GM18870 (cell line): ENCODE data around the gene IL23A.
"Not testable (repeated sequence)": the region's sequence is repeated elsewhere in the genome, so short reads cannot be mapped to it uniquely, and the experiment has no call there.

Experiments
- ATAC-seq: cut with Tn5 transposase; IDR thresholded peaks from one replicate; pipeline ENCODE4 v1.9.1; 2021; ENCODE audit warnings: moderate library complexity; ENCODE audit not compliant: unreplicated experiment

IL23A gene

DNA sequence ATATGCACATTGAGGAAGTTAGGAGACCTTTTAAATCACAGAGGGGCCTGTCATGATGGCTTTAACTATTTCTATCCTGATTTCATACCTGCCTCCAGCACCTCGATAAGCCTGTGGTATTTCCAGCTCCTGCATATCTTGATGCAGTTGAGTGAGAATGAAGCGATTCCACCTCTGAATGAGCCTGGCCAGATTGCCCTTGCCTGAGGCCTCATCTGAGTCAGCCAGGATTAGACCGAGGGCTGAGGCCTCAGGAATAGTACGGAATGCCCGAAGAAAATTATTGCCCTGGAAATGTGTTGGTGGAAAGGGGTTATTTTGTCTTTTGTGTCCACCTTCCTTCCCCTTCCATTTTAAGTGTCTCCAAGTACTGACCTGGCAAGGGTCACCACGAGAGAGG is 14.5 kb upstream of the IL23A start:
- no peak for ATAC-seq

DNA sequence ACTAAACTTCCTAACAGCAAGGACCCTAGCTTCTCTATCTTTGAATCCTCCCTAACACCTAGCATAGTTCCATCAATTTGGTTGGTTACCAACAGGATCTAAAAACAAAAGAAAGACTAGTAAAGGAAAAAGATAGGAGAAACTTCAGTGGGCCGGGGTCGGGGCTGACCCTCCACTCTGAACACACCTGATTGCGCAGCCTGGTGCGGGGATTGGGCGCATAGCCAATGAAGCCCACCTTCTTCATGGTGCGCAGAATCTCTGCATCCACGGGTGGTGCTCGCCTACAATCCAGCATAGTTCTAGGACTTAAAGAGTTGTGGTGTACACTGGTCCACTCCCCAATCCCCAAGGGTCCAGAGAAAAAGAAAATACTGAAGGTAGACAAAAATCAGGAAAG is 12.6 kb upstream of the IL23A start:
- ATAC-seq, result no peak

- no peak for ATAC-seq
Observed at GRCh38 chr12:56326533-56326932, 12.2 kb upstream of the IL23A start.

DNA sequence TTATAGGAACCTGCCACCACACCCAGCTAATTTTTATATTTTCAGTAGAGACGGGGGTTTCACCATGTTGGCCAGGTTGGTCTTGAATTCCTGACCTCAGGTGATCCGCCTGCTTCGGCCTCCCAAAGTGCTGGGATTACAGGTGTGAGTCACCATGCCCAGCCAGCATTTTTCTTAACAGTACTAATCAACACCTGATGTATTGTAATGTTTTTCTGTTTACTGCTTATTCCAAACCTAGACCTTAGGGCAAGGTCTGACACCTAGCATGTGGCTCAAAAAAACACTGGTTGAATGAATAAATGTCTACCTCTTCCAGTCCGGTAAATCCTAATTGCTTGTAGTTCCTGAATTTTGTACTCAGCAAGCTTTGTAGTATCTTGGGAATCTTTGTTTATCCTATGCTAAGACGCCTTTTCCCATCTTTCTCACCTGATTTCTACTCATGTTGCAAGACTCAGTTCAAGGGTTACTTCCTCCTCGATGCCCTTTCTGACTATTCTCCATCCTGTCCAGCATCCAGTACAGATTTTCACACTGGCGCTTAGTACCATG is 7.7 kb upstream of the IL23A start:
- ATAC-seq, result no peak

- no peak for ATAC-seq
Observed at GRCh38 chr12:56332512-56333196, 6.0 kb upstream of the IL23A start.

- no peak for ATAC-seq
Observed at GRCh38 chr12:56333197-56333678, 5.4 kb upstream of the IL23A start.

- ATAC-seq, result peak; percentile 88
Observed at GRCh38 chr12:56333679-56334489, 4.8 kb upstream of the IL23A start, which contains the start of gene PAN2. PAN2 (minus strand) TSS chr12:56334000; CDS start chr12:56333094, 906 bp downstream.

GRCh38 chr12:56334490-56334793 is 4.2 kb upstream of the IL23A start:
- ATAC-seq, result no peak

DNA sequence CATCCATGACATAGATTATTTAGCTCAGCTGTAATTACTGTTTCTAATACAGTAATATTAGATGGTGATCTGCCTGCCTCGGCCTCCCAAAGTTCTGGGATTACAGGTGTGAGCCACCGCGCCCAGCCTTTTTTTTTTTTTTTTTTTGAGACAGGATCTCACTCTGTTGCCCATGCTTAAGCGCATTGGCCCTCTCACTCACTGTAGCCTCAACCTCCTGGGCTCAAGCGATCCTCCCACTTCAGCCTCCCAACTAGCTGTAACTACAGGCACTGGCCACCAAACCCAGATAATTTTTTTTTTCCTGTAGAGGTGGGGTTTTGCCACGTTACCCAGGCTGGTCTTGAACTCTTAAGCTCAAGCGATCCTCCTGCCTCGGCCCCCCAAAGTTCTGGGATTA is 3.2 kb upstream of the IL23A start:
- ATAC-seq, result not testable (repeated sequence)

GRCh38 chr12:56336361-56337167 is 2.1 kb upstream of the IL23A start:
- no peak for ATAC-seq

DNA sequence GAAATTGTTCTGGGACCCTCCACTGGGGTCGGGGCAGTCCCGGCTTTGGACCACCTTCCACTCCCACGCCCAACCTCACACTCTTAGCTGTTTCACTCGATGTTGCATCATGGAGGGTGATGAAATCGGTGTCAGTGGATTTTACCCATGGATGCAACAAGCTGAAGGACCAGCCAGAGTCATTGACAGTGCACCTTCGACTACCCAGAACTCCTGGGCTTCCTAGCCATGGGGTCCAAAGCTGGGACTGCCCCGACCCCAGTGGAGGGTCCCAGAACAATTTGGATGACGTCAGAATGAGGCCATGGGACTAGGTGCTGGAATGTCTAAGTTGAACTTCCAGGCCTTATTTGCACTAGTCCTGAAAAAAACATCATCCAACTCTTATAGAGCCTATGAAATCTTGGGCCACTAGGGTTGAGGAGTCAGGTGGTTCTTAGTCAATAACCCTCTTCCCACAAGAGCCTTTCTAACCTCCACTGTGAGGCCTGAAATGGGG is 882 bp upstream of the IL23A start:
- no peak for ATAC-seq

DNA sequence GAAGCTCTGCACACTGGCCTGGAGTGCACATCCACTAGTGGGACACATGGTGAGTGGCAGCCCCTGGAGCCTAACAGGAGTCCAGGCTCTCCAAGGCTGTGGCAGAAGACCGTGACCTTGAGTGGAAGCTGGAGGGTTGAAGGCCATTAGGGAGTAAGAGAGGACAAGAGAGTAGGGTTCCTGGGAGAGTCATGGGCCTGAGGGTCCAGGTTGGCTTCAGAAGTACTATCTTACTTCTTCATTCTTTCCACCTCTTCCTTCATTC is 406 bp downstream of the IL23A start:
- no peak for ATAC-seq

- ATAC-seq, result no peak
Observed at GRCh38 chr12:56341616-56342015, 2.9 kb downstream of the IL23A start.

DNA sequence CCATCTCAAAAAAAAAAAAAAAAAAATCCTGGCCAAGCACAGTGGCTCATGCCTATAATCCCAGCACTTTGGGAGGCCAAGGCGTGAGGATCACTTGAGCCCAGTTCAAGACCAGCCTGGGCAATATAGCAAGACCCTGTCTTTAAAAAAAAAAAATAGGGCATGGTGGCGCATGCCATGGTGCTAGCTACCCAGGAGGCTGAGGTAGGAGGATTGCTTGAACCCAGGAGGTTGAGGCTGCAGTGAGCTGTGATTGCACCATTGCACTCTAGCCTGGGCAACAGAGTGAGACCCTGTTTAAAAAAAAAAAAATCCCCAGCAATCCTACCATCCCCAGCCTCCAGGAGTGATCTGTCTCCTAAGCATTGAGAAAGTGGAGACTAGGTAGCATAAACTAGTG is 3.6 kb downstream of the IL23A start:
- not testable (repeated sequence) for ATAC-seq

DNA sequence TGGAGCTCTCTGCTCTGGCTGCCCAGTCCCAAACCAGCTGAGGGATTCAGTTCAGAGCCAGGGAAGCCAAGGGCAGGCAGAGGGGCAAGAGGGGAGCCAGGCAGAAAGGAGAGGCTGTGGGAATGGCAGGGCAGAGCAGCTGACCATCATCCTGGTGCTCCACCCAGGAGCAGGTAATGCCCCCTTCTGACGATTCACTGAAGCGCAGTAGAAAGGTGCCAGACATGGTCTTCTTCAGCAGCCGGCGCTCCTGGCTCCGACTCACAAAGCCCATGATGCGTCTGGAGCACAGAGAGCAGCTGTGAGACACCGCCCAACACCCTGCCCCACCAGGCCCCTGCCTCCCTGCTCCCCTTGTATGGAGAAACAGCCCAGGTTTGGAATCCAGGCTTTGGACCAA is 8.0 kb downstream of the IL23A start:
- no peak for ATAC-seq

DNA sequence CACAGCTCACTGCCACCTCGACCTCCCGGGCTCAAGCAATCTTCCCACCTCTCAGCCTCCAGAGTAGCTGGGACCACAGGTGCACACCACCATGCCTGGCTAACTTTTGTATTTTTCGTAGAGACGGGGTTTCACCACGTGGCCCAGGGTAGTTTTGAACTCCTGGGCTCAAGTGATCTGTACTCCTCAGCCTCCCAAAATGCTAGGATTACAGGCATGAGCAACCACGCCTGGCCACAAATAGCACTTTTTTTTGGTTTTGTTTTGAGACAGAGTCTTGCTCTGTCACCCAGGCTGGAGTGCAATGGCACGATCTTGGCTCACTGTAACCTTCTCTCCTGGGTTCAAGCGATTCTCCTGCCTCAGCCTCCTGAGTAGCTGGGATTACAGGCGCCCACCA is 8.6 kb downstream of the IL23A start:
- not testable (repeated sequence) for ATAC-seq

GRCh38 chr12:56348776-56349175 is 10.1 kb downstream of the IL23A start:
- no peak for ATAC-seq

- ATAC-seq, result no peak
Observed at GRCh38 chr12:56350662-56351061, 12.0 kb downstream of the IL23A start.

DNA sequence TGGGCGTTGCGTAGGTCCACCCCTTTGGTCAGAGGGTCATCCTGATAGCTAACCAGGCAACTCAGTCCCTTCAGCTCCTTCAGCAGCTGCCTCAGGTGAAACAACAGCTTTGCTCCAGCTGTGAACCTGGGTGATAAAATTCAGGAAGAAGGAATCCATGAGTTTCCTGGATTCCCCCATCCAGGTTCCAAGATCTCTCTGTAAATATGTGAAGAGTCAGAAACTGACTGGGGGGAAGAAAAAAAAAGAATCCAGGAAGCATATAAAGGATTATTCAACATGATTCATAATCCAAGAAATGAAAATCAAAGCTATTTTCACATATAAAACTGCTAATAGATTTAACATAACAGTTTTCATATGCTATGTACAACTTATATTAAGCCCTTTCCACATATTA is 12.6 kb downstream of the IL23A start:
- ATAC-seq, result no peak

DNA sequence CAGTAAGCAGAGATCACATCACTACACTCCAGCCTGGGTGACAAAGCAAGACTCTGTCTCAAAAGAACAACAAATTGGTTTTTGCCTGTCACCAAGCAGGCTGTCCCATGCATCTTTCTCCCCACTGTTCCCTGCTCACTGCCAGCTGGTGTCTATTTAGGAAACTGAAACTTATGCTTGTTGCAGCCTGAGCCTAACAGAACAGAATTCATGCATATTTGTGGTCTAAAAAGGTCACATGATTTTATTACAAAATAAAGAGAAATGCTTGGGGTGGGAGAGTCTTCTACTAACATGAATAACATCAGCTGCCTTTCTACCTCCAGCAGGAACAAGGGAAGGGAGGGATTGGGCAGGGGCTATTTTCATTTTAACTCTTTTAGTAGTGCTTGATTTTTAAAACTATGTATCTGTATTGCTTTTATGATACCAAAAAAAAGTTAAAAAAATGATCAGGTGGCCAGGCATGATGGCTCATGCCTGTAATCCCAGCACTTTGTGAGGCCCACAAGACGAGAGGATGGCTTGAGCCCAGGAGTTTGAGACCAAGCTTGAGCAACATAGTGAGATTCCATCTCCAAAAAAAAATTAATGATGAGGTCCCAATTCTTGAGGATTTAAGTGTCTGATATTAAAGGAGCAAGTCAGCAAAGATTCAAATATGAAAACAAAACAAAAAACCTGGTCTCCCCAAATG is 20.3 kb downstream of the IL23A start:
- ATAC-seq, result no peak
